Thymus (tissue), 11 donors: ENCODE data around the gene ZNF444. TPM values are rescaled to one million over a fixed set of nuclear protein-coding genes. Genes with fewer than 3 reads are reported as not detected.
A peak's percentile ranks its signal among the peaks of the same experiment; 100 is the strongest.
"Not testable (repeated sequence)": the region's sequence is repeated elsewhere in the genome, so short reads cannot be mapped to it uniquely, and the experiment has no call there.

Experiments used
- DNase-seq, 9 donors: peaks; one replicate each; pipeline ENCODE4 v3.0.0-alpha.2; 2013; ENCODE audit warnings: low spot score in 9 of 9, low read depth in 6 of 9, missing footprints in 1 of 9
- H3K27ac ChIP-seq, 2 donors: one replicate each; pipeline ENCODE4 v1.5.1; 2013; ENCODE audit warnings: control low read depth in 1 of 2, low read depth in 1 of 2, low read length in 1 of 2, mild to moderate bottlenecking in 1 of 2, moderate library complexity in 1 of 2
- H3K27me3 ChIP-seq, 2 donors: one replicate each; pipeline ENCODE4 v1.5.1; 2013; ENCODE audit warnings: low read length in 1 of 2; ENCODE audit not compliant: control insufficient read depth in 2 of 2, insufficient read depth in 1 of 2
- H3K36me3 ChIP-seq, 2 donors: one replicate each; pipeline ENCODE4 v1.5.1; 2013; ENCODE audit warnings: low read length in 1 of 2, mild to moderate bottlenecking in 1 of 2, moderate library complexity in 1 of 2; ENCODE audit not compliant: control insufficient read depth in 2 of 2, insufficient read depth in 2 of 2
- H3K4me1 ChIP-seq, 2 donors: one replicate each; pipeline ENCODE4 v1.5.1; 2013; ENCODE audit warnings: low read length in 2 of 2; ENCODE audit not compliant: control insufficient read depth in 2 of 2, insufficient read depth in 2 of 2
- H3K4me3 ChIP-seq, 2 donors: one replicate each; pipeline ENCODE4 v1.5.1; 2013; ENCODE audit warnings: low read length in 2 of 2, control low read depth in 1 of 2, mild to moderate bottlenecking in 1 of 2
- H3K9me3 ChIP-seq, 2 donors: one replicate each; pipeline ENCODE4 v1.5.1; 2013; ENCODE audit warnings: low read length in 1 of 2, mild to moderate bottlenecking in 1 of 2; ENCODE audit not compliant: control insufficient read depth in 2 of 2, insufficient read depth in 1 of 2
- WGBS: extraction: QIAGEN DNeasy Blood & Tissue Kit; methylation state at CpG from one replicate; pipeline ENCODE4 v1.1.7; 2013; 5-methylcytosine and 5-hydroxymethylcytosine counted together
- polyA plus RNA-seq: library from polyadenylated mRNA; stranded (reverse); fragments of 200-250 nt; gene quantifications from one replicate; pipeline ENCODE4 v1.2.3, GENCODE V29; 2013
- total RNA-seq: library from RNA; stranded (reverse); fragments of 120-200 nt; gene quantifications from one replicate; pipeline ENCODE4 v1.2.4, GENCODE V29; 2013
- donor health status: healthy.

Gene ZNF444
- total and polyA plus RNA-seq, 2 donors: 21.2 to 45.5 TPM

GRCh38 chr19:56146904-56147303, 5.8 kb downstream of the ZNF444 start:
- Histone ChIP-seq H3K4me1 (peaks cover 28 to 33% of the 10 kb centered on the region in 2 donors), H3K27ac (no peak overlapping the region), H3K9me3 (no peaks in the 10 kb centered on the region), H3K4me3 (no peak overlapping the region), H3K36me3 (peaks cover 27 to 45% of the 10 kb centered on the region in 2 donors), H3K27me3 (no peaks in the 10 kb centered on the region)
- 99% methylated on average over 31 of the region's 31 CpGs for WGBS
- no peak for DNase-seq

- WGBS: 98% methylated on average over 22 of the region's 22 CpGs
- H3K4me1 ChIP-seq: peaks cover 24 to 29% of the 10 kb centered on the region in 2 donors
- no peaks in the 10 kb centered on the region for H3K27me3 ChIP-seq
- H3K9me3 ChIP-seq: no peaks in the 10 kb centered on the region
- no peak overlapping the region for H3K4me3 ChIP-seq
- peaks cover 27 to 45% of the 10 kb centered on the region in 2 donors for H3K36me3 ChIP-seq
- DNase-seq: no peak
- no peak overlapping the region for H3K27ac ChIP-seq
These were observed 6.2 kb downstream of the ZNF444 start for GRCh38 chr19:56147307-56147706.

- Histone ChIP-seq H3K4me3 (no peak overlapping the region), H3K36me3 (peaks cover 27 to 48% of the 10 kb centered on the region in 2 donors), H3K9me3 (no peaks in the 10 kb centered on the region), H3K27ac (no peak overlapping the region), H3K27me3 (no peaks in the 10 kb centered on the region), H3K4me1 (peaks cover 20 to 25% of the 10 kb centered on the region in 2 donors)
- WGBS: over 99% methylated on average over 15 of the region's 15 CpGs
- DNase-seq: no peak
These were observed 7.0 kb downstream of the ZNF444 start for GRCh38 chr19:56148096-56148495.

GRCh38 chr19:56148955-56149655, 8.0 kb downstream of the ZNF444 start:
- H3K27me3 ChIP-seq, H3K27ac ChIP-seq, H3K4me3 ChIP-seq, H3K9me3 ChIP-seq, DNase-seq: not testable (repeated sequence)
- Histone ChIP-seq H3K36me3 (peaks cover 27 to 49% of the 10 kb centered on the region in 2 donors), H3K4me1 (peaks cover 18 to 25% of the 10 kb centered on the region in 2 donors)
- WGBS: 99% methylated on average over 12 of the region's 12 CpGs

GRCh38 chr19:56149656-56150038, 8.6 kb downstream of the ZNF444 start:
- DNase-seq: no peak
- Histone ChIP-seq H3K27me3 (no peaks in the 10 kb centered on the region), H3K9me3 (no peaks in the 10 kb centered on the region), H3K27ac (no peak overlapping the region), H3K36me3 (peaks cover 27 to 55% of the 10 kb centered on the region in 2 donors), H3K4me1 (peaks cover 14 to 21% of the 10 kb centered on the region in 2 donors), H3K4me3 (no peak overlapping the region)
- 99% methylated on average over 5 of the region's 5 CpGs for WGBS

- Histone ChIP-seq H3K4me3 (no peak overlapping the region), H3K27ac (no peak overlapping the region), H3K27me3 (no peaks in the 10 kb centered on the region), H3K4me1 (peaks cover 12 to 16% of the 10 kb centered on the region in 2 donors), H3K9me3 (no peaks in the 10 kb centered on the region), H3K36me3 (peaks cover 33 to 62% of the 10 kb centered on the region in 2 donors)
- DNase-seq: no peak
- 98% methylated on average over 11 of the region's 11 CpGs for WGBS
These were observed 9.3 kb downstream of the ZNF444 start for GRCh38 chr19:56150358-56150757.

- no peak for DNase-seq
- WGBS: 99% methylated on average over 2 of the region's 2 CpGs
- Histone ChIP-seq H3K9me3 (no peaks in the 10 kb centered on the region), H3K27me3 (no peaks in the 10 kb centered on the region), H3K36me3 (peaks cover 41 to 67% of the 10 kb centered on the region in 2 donors), H3K27ac (no peak overlapping the region), H3K4me3 (no peak overlapping the region), H3K4me1 (peaks cover 12 to 16% of the 10 kb centered on the region in 2 donors)
These were observed 11.6 kb downstream of the ZNF444 start for GRCh38 chr19:56152644-56153043.

- peak in 3 of 9 donors; percentile 29 to 60 (median 37) for DNase-seq
- Histone ChIP-seq H3K36me3 (peaks cover 43 to 67% of the 10 kb centered on the region in 2 donors), H3K27me3 (no peaks in the 10 kb centered on the region), H3K4me3 (no peak overlapping the region), H3K4me1 (peaks cover 12 to 16% of the 10 kb centered on the region in 2 donors), H3K9me3 (no peaks in the 10 kb centered on the region), H3K27ac (peak overlapping the region in 1 of 2 donors; percentile 67)
- WGBS: 11% methylated on average over 6 of the region's 6 CpGs
These were observed 12.4 kb downstream of the ZNF444 start for GRCh38 chr19:56153507-56153906.

- no peak overlapping the region for H3K27ac ChIP-seq
- no peak for DNase-seq
- peaks cover 38 to 71% of the 10 kb centered on the region in 2 donors for H3K36me3 ChIP-seq
- H3K4me1 ChIP-seq: peaks cover 12 to 16% of the 10 kb centered on the region in 2 donors
- 96% methylated on average over 17 of the region's 17 CpGs for WGBS
- no peaks in the 10 kb centered on the region for H3K9me3 ChIP-seq
- no peaks in the 10 kb centered on the region for H3K27me3 ChIP-seq
- no peak overlapping the region for H3K4me3 ChIP-seq
These were observed 14.1 kb downstream of the ZNF444 start for GRCh38 chr19:56155124-56155687.
